Osteoblast (primary cell): ENCODE measurements around the gene OR13J1. TPM values are rescaled to one million over a fixed set of nuclear protein-coding genes. Genes with fewer than 3 reads are reported as not detected.

ENCODE experiments used
- DNase-seq: peaks from one replicate; pipeline ENCODE4 v3.0.0; 2011; ENCODE audit warnings: low spot score, mixed read lengths; ENCODE audit not compliant: insufficient read length; ENCODE audit errors: missing footprints
- H2AFZ ChIP-seq: 2 replicates; pipeline ENCODE4 v1.6.0; 2011; ENCODE audit warnings: mild to moderate bottlenecking, low read length
- H3K27ac ChIP-seq: 2 replicates; pipeline ENCODE4 v1.5.1; 2011; ENCODE audit warnings: mild to moderate bottlenecking, low read depth, low read length, moderate library complexity
- H3K27me3 ChIP-seq: 2 replicates; pipeline ENCODE4 v1.6.0; 2012; ENCODE audit warnings: mild to moderate bottlenecking, control low read depth, inconsistent platforms, low read length, moderate library complexity; ENCODE audit not compliant: insufficient read depth
- H3K36me3 ChIP-seq: 2 replicates; pipeline ENCODE4 v1.5.1; 2011; ENCODE audit warnings: mild to moderate bottlenecking, low read length, control low read depth, moderate library complexity; ENCODE audit not compliant: insufficient read depth
- H3K4me1 ChIP-seq: 2 replicates; pipeline ENCODE4 v1.5.1; 2011; ENCODE audit warnings: mild to moderate bottlenecking, low read length, control low read depth, moderate library complexity; ENCODE audit not compliant: insufficient read depth
- H3K4me2 ChIP-seq: 2 replicates; pipeline ENCODE4 v1.6.0; 2011; ENCODE audit warnings: mild to moderate bottlenecking, low read length; ENCODE audit not compliant: insufficient read depth
- H3K4me3 ChIP-seq: fragments of 200-600 bp; sonication (generic); 3 replicates; pipeline ENCODE4 v1.5.1; 2012; ENCODE audit warnings: mild to moderate bottlenecking, low read length, inconsistent platforms; ENCODE audit not compliant: insufficient read depth
- H3K79me2 ChIP-seq: 2 replicates; pipeline ENCODE4 v1.6.0; 2012; ENCODE audit warnings: mild to moderate bottlenecking, low read length, control low read depth, inconsistent platforms; ENCODE audit not compliant: insufficient read depth
- H3K9me3 ChIP-seq: 2 replicates; pipeline ENCODE4 v1.5.1; 2011; ENCODE audit warnings: low read depth, low read length, control low read depth
- H4K20me1 ChIP-seq: 2 replicates; pipeline ENCODE4 v1.6.0; 2012; ENCODE audit warnings: mild to moderate bottlenecking, low read length, control low read depth; ENCODE audit not compliant: insufficient read depth
- CTCF ChIP-seq: IDR thresholded peaks from 2 replicates; pipeline ENCODE4 v1.5.1; 2011; ENCODE audit warnings: mild to moderate bottlenecking, low read depth, low read length, moderate library complexity; ENCODE audit errors: extremely low read depth
- total RNA-seq: library from RNA; depleted of rRNA; stranded (reverse); fragments of >200 nt; gene quantifications from 2 replicates; pipeline ENCODE4 v1.2.3, GENCODE V29; 2012

The OR13J1 gene
- total RNA-seq, 1 donor = not detected

GRCh38 chr9:35822926-35823325 lies 47.3 kb downstream of the OR13J1 start:
- no peaks in the 10 kb centered on the region for H3K9me3 ChIP-seq
- H3K27ac ChIP-seq = no peak overlapping the region
- no peaks in the 10 kb centered on the region for H3K27me3 ChIP-seq
- H3K4me1 ChIP-seq = peaks cover 23% of the 10 kb centered on the region
- H3K79me2 ChIP-seq = no peaks in the 10 kb centered on the region
- TF ChIP-seq CTCF = no peak
- no peaks in the 10 kb centered on the region for H4K20me1 ChIP-seq
- H3K4me3 ChIP-seq = no peak overlapping the region
- no peak overlapping the region for H2AFZ ChIP-seq
- no peak for DNase-seq
- no peaks in the 10 kb centered on the region for H3K36me3 ChIP-seq
- H3K4me2 ChIP-seq = no peak overlapping the region

GRCh38 chr9:35820076-35820475 lies 50.1 kb downstream of the OR13J1 start:
- H3K27ac ChIP-seq = no peak overlapping the region
- no peak overlapping the region for H2AFZ ChIP-seq
- no peaks in the 10 kb centered on the region for H4K20me1 ChIP-seq
- H3K4me2 ChIP-seq = no peak overlapping the region
- H3K9me3 ChIP-seq = no peaks in the 10 kb centered on the region
- no peak overlapping the region for H3K4me3 ChIP-seq
- H3K79me2 ChIP-seq = no peaks in the 10 kb centered on the region
- no peaks in the 10 kb centered on the region for H3K36me3 ChIP-seq
- DNase-seq = peak; percentile 96
- H3K27me3 ChIP-seq = no peaks in the 10 kb centered on the region
- TF ChIP-seq CTCF = no peak
- H3K4me1 ChIP-seq = peaks cover 13% of the 10 kb centered on the region

Other genes with a start within 250 kb of the OR13J1 start
- gene SIT1, start 219.5 kb downstream of the OR13J1 start, total RNA-seq = 0.36 TPM in 1 of 2 replicates, not detected in the other
- gene RMRP, start 212.4 kb downstream of the OR13J1 start, total RNA-seq = 88,726 and 110,601 TPM in 2 replicates
- 10.6 and 15.6 TPM in 2 replicates for gene CCDC107, start 212.1 kb downstream of the OR13J1 start, total RNA-seq
- 0.36 and 0.88 TPM in 2 replicates for gene ARHGEF39, start 205.2 kb downstream of the OR13J1 start, total RNA-seq
- gene CA9, start 196.5 kb downstream of the OR13J1 start, total RNA-seq = not detected in 2 replicates
- 911 and 946 TPM in 2 replicates for gene TPM2, start 180.5 kb downstream of the OR13J1 start, total RNA-seq
- 306 and 376 TPM in 2 replicates for gene TLN1, start 138.2 kb downstream of the OR13J1 start, total RNA-seq
- gene CREB3, start 137.7 kb downstream of the OR13J1 start, total RNA-seq = 56.6 and 64.8 TPM in 2 replicates
- 29.5 and 31.1 TPM in 2 replicates for gene GBA2, start 121.2 kb downstream of the OR13J1 start, total RNA-seq
- 16.5 and 18.5 TPM in 2 replicates for gene RGP1, start 121.1 kb downstream of the OR13J1 start, total RNA-seq
- gene MSMP, start 116.1 kb downstream of the OR13J1 start, total RNA-seq = not detected in 2 replicates
- 16.6 and 20.3 TPM in 2 replicates for gene NPR2, start 78.8 kb downstream of the OR13J1 start, total RNA-seq
- gene SPAG8, start 58.1 kb downstream of the OR13J1 start, total RNA-seq = 0.88 and 2.2 TPM in 2 replicates
- 17.0 and 17.4 TPM in 2 replicates for gene HINT2, start 55.4 kb downstream of the OR13J1 start, total RNA-seq
- gene FAM221B, start 41.7 kb downstream of the OR13J1 start, total RNA-seq = not detected in 2 replicates
- gene TMEM8B, start 41.2 kb downstream of the OR13J1 start, total RNA-seq = 2.1 and 2.5 TPM in 2 replicates
- gene HRCT1, start 35.8 kb upstream of the OR13J1 start, total RNA-seq = 1.8 and 5.1 TPM in 2 replicates
- 0.29 and 0.72 TPM in 2 replicates for gene SPAAR, start 39.1 kb upstream of the OR13J1 start, total RNA-seq
- gene OR2S2, start 87.8 kb upstream of the OR13J1 start, total RNA-seq = under 0.01 TPM in 2 replicates
- gene RECK, start 166.5 kb upstream of the OR13J1 start, total RNA-seq = 31.2 and 31.5 TPM in 2 replicates